A549 (cell line): ENCODE measurements around the gene NXPE3. TPM values are rescaled to one million over a fixed set of nuclear protein-coding genes. Genes with fewer than 3 reads are reported as not detected.

Experiments used
- ATAC-seq, 2 experiments: fragments of 200-7000 bp in 1 of 2; fragments of >200 bp in 1 of 2; cut with Nextera tagmentation in 1 of 2; cut with Tn5 transposase in 1 of 2; 3 replicates each; pipeline versions ENCODE4 v1.8.0 to v1.9.1; 2018 to 2020; ENCODE audit warnings: mild to moderate bottlenecking in 1 of 2, moderate library complexity in 1 of 2
- CTCF ChIA-PET: fragments of 300-600 bp; sonication (Branson Sonifier 250); formaldehyde crosslinking; extraction: SDS; loops from one replicate; lab custom pipeline; 2021; ENCODE audit warnings: antibody characterized with exemption, inconsistent platforms; lab: Yijun Ruan, JAX
- POLR2A ChIA-PET: fragments of 350-600 bp; formaldehyde crosslinking; extraction: SDS; loops from one replicate; lab custom pipeline; 2021; ENCODE audit warnings: antibody characterized with exemption, inconsistent platforms; lab: Yijun Ruan, JAX
- DNase-seq, 2 experiments: peaks; one replicate each; pipeline versions ENCODE4 v3.0.0 to v3.0.0-alpha.2; 2011 to 2016; ENCODE audit warnings: low read depth in 1 of 2, low spot score in 1 of 2
- FAIRE-seq: peaks from 2 replicates; lab custom pipeline; 2011; peaks lifted over from hg19 to GRCh38; lab: Jason Lieb, UNC
- H3K27ac ChIP-seq, 2 experiments: fragments of >200 bp; sonication (Bioruptor Twin); formaldehyde crosslinking; 3 replicates each; pipeline ENCODE4 v1.5.1; 2016 to 2017
- H3K4me1 ChIP-seq: fragments of >200 bp; sonication (Bioruptor Twin); formaldehyde crosslinking; 3 replicates; pipeline ENCODE4 v1.6.1; 2016
- H3K4me2 ChIP-seq: fragments of >200 bp; sonication (Bioruptor Twin); formaldehyde crosslinking; 3 replicates; pipeline ENCODE4 v1.6.1; 2016
- H3K4me3 ChIP-seq: fragments of >200 bp; sonication (Bioruptor Twin); formaldehyde crosslinking; 3 replicates; pipeline ENCODE4 v1.5.1; 2016
- H3K9me3 ChIP-seq: fragments of >200 bp; sonication (Bioruptor Twin); formaldehyde crosslinking; 3 replicates; pipeline ENCODE4 v1.6.1; 2016
- CBX2 ChIP-seq: fragments of 200-600 bp; sonication (generic); IDR thresholded peaks from 2 replicates; pipeline ENCODE4 v1.6.1; 2016; ENCODE audit warnings: low read depth, mild to moderate bottlenecking, borderline replicate concordance
- CHD2 ChIP-seq: fragments of 150-350 bp; IDR thresholded peaks from 2 replicates; pipeline ENCODE4 v1.6.1; 2014; ENCODE audit warnings: low read length; ENCODE audit not compliant: partially characterized antibody
- CHD4 ChIP-seq: fragments of 200-600 bp; sonication (generic); IDR thresholded peaks from 2 replicates; pipeline ENCODE4 v1.6.1; 2016; ENCODE audit warnings: antibody characterized with exemption, mild to moderate bottlenecking, borderline replicate concordance
- CTCF ChIP-seq: fragments of >200 bp; sonication (Bioruptor Twin); formaldehyde crosslinking; IDR thresholded peaks from 3 replicates; pipeline ENCODE4 v1.5.1; 2016
- E2F6 ChIP-seq: IDR thresholded peaks from 2 replicates; pipeline ENCODE4 v1.6.1; 2012; ENCODE audit warnings: low read depth, borderline replicate concordance
- EHF ChIP-seq: fragments of 250-450 bp; sonication (Bioruptor Pico); IDR thresholded peaks from 2 replicates; pipeline ENCODE4 v1.5.0; 2020; ENCODE audit warnings: mild to moderate bottlenecking
- EHMT2 ChIP-seq: fragments of 200-600 bp; sonication (generic); IDR thresholded peaks from 2 replicates; pipeline ENCODE4 v1.6.1; 2016; ENCODE audit warnings: antibody characterized with exemption, low read depth, mild to moderate bottlenecking, moderate library complexity
- ESRRA ChIP-seq: fragments of 150-350 bp; IDR thresholded peaks from 2 replicates; pipeline ENCODE4 v1.6.1; 2014; ENCODE audit warnings: mild to moderate bottlenecking, low read length, borderline replicate concordance
- FOXS1 ChIP-seq: fragments of 250-450 bp; sonication (Bioruptor Pico); IDR thresholded peaks from 2 replicates; pipeline ENCODE4 v1.5.0; 2020; ENCODE audit warnings: mild to moderate bottlenecking, moderate library complexity
- HES2 ChIP-seq: fragments of >200 bp; sonication (Bioruptor Twin); formaldehyde crosslinking; IDR thresholded peaks from 2 replicates; pipeline ENCODE4 v1.6.1; 2016
- HEYL ChIP-seq: fragments of 250-450 bp; sonication (Bioruptor Pico); IDR thresholded peaks from 2 replicates; pipeline ENCODE4 v1.8.0; 2021; ENCODE audit warnings: mild to moderate bottlenecking, moderate library complexity
- HMGXB4 ChIP-seq: fragments of 250-450 bp; sonication (Bioruptor Pico); IDR thresholded peaks from 2 replicates; pipeline ENCODE4 v1.5.0; 2021; ENCODE audit warnings: mild to moderate bottlenecking, moderate library complexity, borderline replicate concordance
- JUNB ChIP-seq: fragments of >200 bp; sonication (Bioruptor Twin); formaldehyde crosslinking; IDR thresholded peaks from 2 replicates; pipeline ENCODE4 v1.6.1; 2016
- KDM1A ChIP-seq: fragments of 200-600 bp; sonication (generic); IDR thresholded peaks from 2 replicates; pipeline ENCODE4 v1.6.1; 2016; ENCODE audit warnings: low read depth, mild to moderate bottlenecking
- MYC ChIP-seq: IDR thresholded peaks from 2 replicates; pipeline ENCODE4 v1.6.1; 2012; ENCODE audit warnings: mild to moderate bottlenecking, inconsistent platforms, low read length, improper control_type of control experiment, borderline replicate concordance
- NPAS2 ChIP-seq: fragments of 250-450 bp; sonication (Bioruptor Pico); IDR thresholded peaks from 2 replicates; pipeline ENCODE4 v1.8.0; 2022; ENCODE audit warnings: mild to moderate bottlenecking, moderate library complexity, borderline replicate concordance
- PBX3 ChIP-seq: IDR thresholded peaks from 2 replicates; pipeline ENCODE4 v1.6.1; 2012
- PHF8 ChIP-seq: fragments of 200-600 bp; sonication (generic); IDR thresholded peaks from 2 replicates; pipeline ENCODE4 v1.6.1; 2016; ENCODE audit warnings: low read depth, mild to moderate bottlenecking, antibody characterized with exemption, moderate library complexity, borderline replicate concordance
- RAD21 ChIP-seq, 2 experiments: fragments of >200 bp in 1 of 2; sonication (Bioruptor Twin) in 1 of 2; formaldehyde crosslinking in 1 of 2; IDR thresholded peaks in 1 of 2; conservative IDR thresholded peaks in 1 of 2; 2 replicates in 1 of 2; 3 replicates in 1 of 2; pipeline ENCODE4 v1.6.1; 2012 to 2018; ENCODE audit warnings: inconsistent platforms in 1 of 2
- RCOR1 ChIP-seq: fragments of 150-350 bp; IDR thresholded peaks from 2 replicates; pipeline ENCODE4 v1.6.1; 2014; ENCODE audit warnings: antibody characterized with exemption, low read length, low read depth
- RFX5 ChIP-seq: fragments of 450-650 bp; IDR thresholded peaks from 2 replicates; pipeline ENCODE4 v1.7.1; 2014; ENCODE audit warnings: antibody characterized with exemption, mild to moderate bottlenecking, moderate library complexity
- SMC3 ChIP-seq: fragments of >200 bp; sonication (Bioruptor Twin); formaldehyde crosslinking; IDR thresholded peaks from 3 replicates; pipeline ENCODE4 v1.6.1; 2018; ENCODE audit warnings: inconsistent platforms
- TFCP2L1 ChIP-seq: fragments of 250-450 bp; sonication (Bioruptor Pico); IDR thresholded peaks from 2 replicates; pipeline ENCODE4 v1.5.0; 2021; ENCODE audit warnings: mild to moderate bottlenecking
- TP53 ChIP-seq: fragments of 250-450 bp; sonication (Bioruptor Pico); IDR thresholded peaks from 2 replicates; pipeline ENCODE4 v1.5.0; 2021; ENCODE audit warnings: mild to moderate bottlenecking, moderate library complexity
- USF2 ChIP-seq: fragments of 450-650 bp; IDR thresholded peaks from 2 replicates; pipeline ENCODE4 v1.6.1; 2014; ENCODE audit warnings: antibody characterized with exemption
- ZNF302 ChIP-seq: fragments of 250-450 bp; sonication (Bioruptor Pico); IDR thresholded peaks from 2 replicates; pipeline ENCODE4 v1.9.0; 2021; ENCODE audit warnings: inconsistent platforms, mild to moderate bottlenecking, moderate library complexity
- ZSCAN20 ChIP-seq: fragments of 250-450 bp; sonication (Bioruptor Pico); IDR thresholded peaks from 2 replicates; pipeline ENCODE4 v1.8.0; 2022; ENCODE audit warnings: mild to moderate bottlenecking, moderate library complexity
- WGBS: methylation state at CpG from one replicate; pipeline ENCODE4 v1.1.6; 2017; ENCODE audit errors: missing lambda C conversion rate; 5-methylcytosine and 5-hydroxymethylcytosine counted together
- polyA plus RNA-seq, 4 experiments: library from polyadenylated mRNA; depleted of rRNA in 3 of 4; stranded (reverse); fragments of >200 nt; fragmentation: RNase III in 1 of 4; extraction: RNeasy Plus Mini Kit Qiagen cat#74134 plus additional on column Dnase treatment in 1 of 4; gene quantifications; 2 replicates in 3 of 4; 3 replicates in 1 of 4; pipeline ENCODE4 v1.2.3, GENCODE V29; 2011 to 2017

NXPE3 gene
- polyA plus RNA-seq, 2 of the 4 experiments (the other 2 are of a cell fraction) = 48.6 to 49.5 TPM

GRCh38 chr3:101812895-101813294 is 33.9 kb downstream of the NXPE3 start:
- TF ChIP-seq TFCP2L1 (no peak), PHF8 (no peak), HES2 (no peak), ESRRA (no peak), EHMT2 (no peak), RCOR1 (no peak), EHF (CRISPR knock-in tag) (no peak)
- Histone ChIP-seq H3K4me3 (no peak overlapping the region), H3K9me3 (no peaks in the 10 kb centered on the region), H3K4me1 (peaks cover 31% of the 10 kb centered on the region), H3K27ac (peak overlapping the region; percentile 34 to 58; a peak in 3 of 6 replicates), H3K4me2 (no peak overlapping the region)
- DNase-seq = no peak
- ATAC-seq = peak; percentile 56 to 64; a peak in 3 of 6 replicates
- ChIA-PET CTCF (interaction anchor here (0.7 to 13.6 kb wide), 9 partner anchors 9 to 726 kb away, joined by 3 to 186 read pairs (median 6); partner anchors contain the start of gene NFKBIZ), POLR2A (no interaction called here)
- no peak for FAIRE-seq

- ATAC-seq (peak in 1 of 2 experiments; percentile 32; a peak in 2 of 6 replicates), DNase-seq (peak; percentile 20 to 22), FAIRE-seq (no peak)
- no peak overlapping the region for H3K4me2 ChIP-seq
- peak overlapping the region; percentile 23 to 24; a peak in 4 of 6 replicates for H3K27ac ChIP-seq
- POLR2A ChIA-PET = interaction anchor here (0.7 to 1.0 kb wide), 2 partner anchors 35 to 411 kb away, joined by 3 read pairs; partner anchors contain the start of gene NFKBIZ
- H3K4me3 ChIP-seq = no peak overlapping the region
- H3K4me1 ChIP-seq = peaks cover 31% of the 10 kb centered on the region
- WGBS = 64% methylated on average over 7 of the region's 7 CpGs
- CTCF ChIA-PET = interaction anchor here (0.6 to 8.9 kb wide), 23 partner anchors 8 to 733 kb away, joined by 3 to 186 read pairs (median 4); partner anchors contain the start of gene NFKBIZ
- H3K9me3 ChIP-seq = no peaks in the 10 kb centered on the region
- TF ChIP-seq TP53 (CRISPR knock-in tag) (no peak), SMC3 (peak; percentile 86), CHD2 (no peak), PBX3 (no peak), ZSCAN20 (CRISPR knock-in tag) (no peak), KDM1A (no peak), ZNF302 (CRISPR knock-in tag) (no peak), HES2 (no peak), NPAS2 (no peak), CTCF (peak; percentile 82), MYC (no peak), JUNB (no peak), E2F6 (no peak), CHD4 (no peak), HMGXB4 (CRISPR knock-in tag) (no peak), RFX5 (no peak), USF2 (no peak), EHMT2 (no peak), TFCP2L1 (no peak), FOXS1 (CRISPR knock-in tag) (no peak), RAD21 (conservative IDR thresholded peaks at IDR 0.05 in 1 of 2, IDR thresholded peaks at IDR 0.05 in 1 of 2) (peak; percentile 80 to 87), CBX2 (no peak), HEYL (CRISPR knock-in tag) (no peak)
These were observed 34.9 kb downstream of the NXPE3 start for GRCh38 chr3:101813817-101814440.
